Measurements from ENCODE around the gene GALNS.

GALNS gene

GRCh38 chr16:88855176-88855575, 1.6 kb downstream of the GALNS start:
- no peak for DNase-seq

DNA sequence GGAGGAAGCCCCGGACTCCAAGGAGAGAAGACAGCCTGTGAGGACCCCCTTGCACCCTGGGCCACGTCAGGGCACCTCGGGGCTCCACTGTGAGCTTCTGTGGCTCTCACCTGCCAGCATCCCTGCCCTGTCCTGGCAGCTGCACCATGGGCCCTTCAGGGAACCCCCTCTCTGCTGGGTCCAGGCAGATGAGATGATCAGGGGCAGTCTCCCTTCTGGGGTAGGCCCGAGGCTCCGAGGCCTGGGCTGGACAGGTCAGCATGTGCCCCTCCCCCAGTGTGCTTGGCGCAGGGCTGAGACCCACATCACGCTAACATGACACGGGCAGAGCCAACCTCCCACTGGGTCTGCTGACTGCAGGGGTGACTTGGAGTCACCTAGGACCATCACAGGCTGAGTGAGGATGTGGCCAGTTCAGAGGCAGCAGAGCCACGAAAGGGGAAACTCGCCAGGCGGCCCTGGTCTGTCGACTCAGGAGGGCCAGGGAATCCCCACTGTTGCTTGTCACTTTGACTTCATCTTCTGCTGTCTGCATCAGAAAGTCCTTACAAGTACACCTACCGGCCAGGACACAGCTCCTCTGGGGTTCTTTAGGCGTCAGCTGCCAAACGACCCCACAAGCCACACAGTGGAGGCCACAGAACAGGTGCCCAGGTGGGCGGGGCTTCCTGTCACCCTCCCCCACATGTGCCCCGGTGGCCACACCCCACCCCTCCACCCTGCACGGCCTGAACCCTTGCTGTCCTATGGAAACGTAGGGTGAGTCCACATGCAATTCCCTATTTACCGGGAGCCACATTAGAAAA, 2.2 kb downstream of the GALNS start:
- no peak for DNase-seq

GRCh38 chr16:88853325-88853941, 3.3 kb downstream of the GALNS start:
- no peak for DNase-seq

GRCh38 chr16:88851616-88852015, 5.1 kb downstream of the GALNS start:
- DNase-seq, result no peak

- DNase-seq, result no peak
These were observed 6.1 kb downstream of the GALNS start for GRCh38 chr16:88850531-88851199.

- no peak for DNase-seq
These were observed 8.2 kb downstream of the GALNS start for GRCh38 chr16:88848557-88848956.

DNA sequence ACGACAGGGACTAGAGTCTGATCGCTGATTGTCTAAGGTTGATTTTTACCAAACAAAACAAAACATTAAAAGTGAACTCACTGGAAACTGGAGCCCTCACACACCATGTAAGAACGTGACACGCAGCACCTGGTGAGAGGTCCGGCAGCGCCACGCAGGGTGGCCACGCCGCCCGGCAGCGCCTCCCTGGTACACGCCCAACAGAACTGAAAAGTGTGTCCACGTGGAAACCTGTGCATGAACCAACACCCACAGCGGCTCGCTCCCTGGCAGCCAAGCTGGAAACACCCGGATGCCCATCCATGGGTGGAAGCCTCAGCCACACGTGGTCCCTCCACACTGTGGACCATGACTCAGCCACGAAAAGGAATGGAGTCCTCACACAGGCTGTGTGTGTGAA, 9.1 kb downstream of the GALNS start:
- DNase-seq, result no peak

GRCh38 chr16:88846088-88846487, 10.7 kb downstream of the GALNS start:
- DNase-seq, result no peak

- DNase-seq, result no peak
These were observed 12.2 kb downstream of the GALNS start for GRCh38 chr16:88844419-88845036.

DNA sequence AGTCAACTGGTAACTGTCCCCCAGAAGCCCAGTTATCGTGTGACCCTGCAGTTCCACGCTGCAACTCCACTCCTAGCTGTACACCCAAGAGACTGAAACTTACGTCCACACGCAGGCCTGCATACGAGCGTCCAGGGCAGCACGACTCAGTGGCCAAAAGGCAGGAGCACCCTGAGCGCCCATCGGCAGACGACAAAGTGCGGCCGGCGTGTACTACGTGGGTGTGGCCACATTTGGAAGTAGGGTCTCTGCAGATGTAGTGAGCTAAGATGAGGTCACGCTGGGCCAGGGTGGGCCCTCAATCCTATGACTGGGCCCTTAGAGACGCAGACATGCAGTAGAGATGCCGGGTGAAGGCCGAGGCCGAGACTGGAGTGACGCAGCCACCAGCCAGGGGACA, 13.5 kb downstream of the GALNS start:
- DNase-seq, result no peak

- DNase-seq, result no peak
These were observed 13.9 kb downstream of the GALNS start for GRCh38 chr16:88842806-88843205.

DNA sequence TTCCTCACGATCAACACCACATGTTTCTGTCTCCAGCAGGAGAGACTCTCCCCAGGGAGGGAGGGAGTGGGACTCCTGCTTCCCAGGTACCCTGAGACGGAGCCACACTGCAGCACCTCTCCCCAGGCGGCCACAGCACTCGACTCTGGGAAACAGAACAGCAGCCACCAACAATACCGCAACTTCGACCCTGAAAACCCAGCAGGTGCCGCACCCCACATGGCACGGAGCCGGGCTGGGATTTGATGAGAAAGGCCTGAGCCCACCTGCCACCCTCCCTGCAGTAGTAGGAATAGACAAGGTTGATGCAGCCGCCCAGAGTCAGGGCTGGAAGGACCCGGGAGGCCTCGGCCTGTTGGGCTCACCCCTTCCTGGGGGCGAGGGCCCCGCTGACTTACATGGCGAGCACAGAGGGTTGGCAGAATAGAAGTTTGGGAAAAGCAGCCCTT, 14.4 kb downstream of the GALNS start:
- no peak for DNase-seq

DNA sequence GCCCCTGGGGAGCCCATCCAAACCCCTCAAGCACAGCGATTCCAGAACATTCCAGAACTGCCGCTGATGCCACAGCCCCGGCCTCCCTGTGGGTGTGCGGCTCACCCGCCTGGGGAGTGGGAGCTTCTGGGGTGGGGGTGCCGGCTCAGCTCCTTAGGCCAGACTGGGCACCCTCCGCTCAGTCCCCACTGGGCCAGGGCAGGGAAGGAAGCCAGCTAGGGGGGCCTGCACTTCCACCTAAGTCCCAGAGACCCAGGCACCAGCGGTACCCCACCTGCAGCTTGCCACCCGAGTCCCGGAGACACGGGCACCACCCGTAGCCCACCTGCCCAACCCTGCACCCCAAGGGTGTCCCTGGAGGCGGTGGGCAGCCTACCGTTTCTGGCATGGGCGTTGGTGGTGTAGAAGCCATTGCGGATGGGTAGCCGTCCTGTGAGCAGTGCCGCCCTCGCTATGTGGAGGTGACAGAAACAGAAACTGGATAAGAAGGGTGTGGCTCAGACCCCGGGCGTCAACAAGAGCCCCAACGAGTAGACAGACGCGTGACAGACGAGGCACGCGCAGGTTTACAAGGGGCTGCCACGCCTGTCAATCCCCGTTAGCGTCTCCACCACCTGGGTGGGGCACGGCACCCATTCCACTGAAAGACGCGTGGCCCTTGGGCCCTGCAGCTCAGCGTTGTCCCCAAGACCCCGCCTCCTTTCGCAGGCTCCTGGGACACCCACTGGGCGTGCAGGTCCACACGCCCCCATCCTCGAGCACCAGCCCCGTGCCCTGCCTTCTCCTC, 15.0 kb downstream of the GALNS start:
- DNase-seq, result no peak

- no peak for DNase-seq
These were observed 16.0 kb downstream of the GALNS start for GRCh38 chr16:88840600-88841215.

DNA sequence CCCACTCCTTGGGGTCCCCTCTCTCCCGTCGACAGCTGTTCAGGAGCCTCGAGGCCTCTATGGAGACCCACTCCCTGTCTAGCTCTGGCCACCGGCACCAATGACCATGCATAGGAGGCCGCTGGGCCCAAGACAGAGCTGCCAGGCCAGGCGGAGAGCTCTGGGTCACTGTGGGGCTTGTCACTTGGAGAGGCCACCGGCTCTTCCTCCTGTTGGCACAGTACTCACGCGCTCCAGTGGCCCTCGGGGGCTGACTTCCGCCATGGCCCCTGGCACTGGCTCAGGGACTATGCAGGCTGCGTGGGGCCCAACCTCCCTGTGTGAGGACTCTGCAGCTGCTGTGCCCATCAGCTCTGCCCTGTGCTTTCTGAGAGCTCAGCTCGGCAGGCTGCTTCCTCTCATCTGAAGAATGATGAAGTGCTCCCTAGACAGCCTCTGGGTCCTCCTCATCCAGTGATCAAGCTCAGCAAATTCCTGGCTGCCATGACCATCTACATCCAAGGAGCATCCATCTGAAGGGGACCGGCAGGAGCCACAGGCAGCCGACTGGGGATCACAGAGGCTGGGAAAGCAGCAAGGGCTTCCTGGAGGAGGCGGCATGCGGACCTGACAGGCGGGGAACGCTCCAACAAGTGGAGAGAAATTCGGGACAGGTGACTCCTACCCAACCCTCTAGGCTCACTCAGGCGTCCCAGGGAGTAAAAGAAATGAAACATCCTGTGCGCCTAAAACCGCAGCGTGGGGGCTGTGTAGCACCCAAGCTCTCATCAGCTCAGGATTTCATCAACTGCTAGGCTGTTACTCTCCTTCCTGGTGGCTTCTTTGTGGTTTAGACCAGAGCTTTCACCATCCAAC, 16.8 kb downstream of the GALNS start:
- no peak for DNase-seq

DNA sequence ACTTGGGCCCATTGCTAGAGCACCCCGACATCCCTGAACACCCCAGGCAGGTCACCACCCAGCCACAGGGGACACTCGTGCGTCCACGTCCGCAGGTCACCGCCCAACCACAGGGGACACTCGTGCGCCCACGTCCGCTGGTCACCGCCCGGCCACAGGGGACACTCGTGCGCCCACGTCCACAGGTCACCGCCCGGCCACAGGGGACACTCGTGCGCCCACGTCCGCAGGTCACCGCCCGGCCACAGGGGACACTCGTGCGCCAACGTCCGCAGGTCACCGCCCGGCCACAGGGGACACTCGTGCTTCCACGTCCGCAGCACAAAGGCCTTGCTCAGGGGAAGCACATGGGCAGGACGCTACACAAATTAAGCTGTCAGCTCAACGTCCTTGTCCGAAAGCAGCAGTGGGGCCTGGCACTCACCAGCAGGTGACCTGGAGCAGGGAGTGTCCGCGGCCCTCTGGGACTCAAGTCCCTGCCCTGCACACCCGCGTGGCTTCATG, 17.7 kb downstream of the GALNS start:
- DNase-seq, result no peak

DNA sequence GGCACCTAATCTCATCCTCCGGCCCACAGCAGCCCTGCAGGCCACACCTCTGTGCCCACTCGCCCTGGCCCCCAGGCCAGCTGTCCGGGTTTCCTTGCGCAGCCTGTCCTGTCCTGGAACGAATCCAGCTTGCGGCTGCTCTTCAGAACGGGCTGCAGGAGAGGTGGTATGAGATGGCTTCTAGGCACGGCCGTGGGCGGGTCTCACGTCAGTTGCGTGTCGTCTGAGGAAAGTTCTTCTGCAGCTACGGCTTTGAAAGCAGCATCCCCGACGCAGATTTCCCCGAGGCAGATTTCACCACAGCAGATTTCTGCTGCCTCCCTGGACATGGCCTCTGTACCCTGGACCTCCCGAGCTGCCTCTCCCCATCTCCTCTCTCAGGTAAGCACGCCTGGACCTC, 18.2 kb downstream of the GALNS start:
- DNase-seq, result no peak

GRCh38 chr16:88837806-88838205, 18.9 kb downstream of the GALNS start:
- no peak for DNase-seq

DNA sequence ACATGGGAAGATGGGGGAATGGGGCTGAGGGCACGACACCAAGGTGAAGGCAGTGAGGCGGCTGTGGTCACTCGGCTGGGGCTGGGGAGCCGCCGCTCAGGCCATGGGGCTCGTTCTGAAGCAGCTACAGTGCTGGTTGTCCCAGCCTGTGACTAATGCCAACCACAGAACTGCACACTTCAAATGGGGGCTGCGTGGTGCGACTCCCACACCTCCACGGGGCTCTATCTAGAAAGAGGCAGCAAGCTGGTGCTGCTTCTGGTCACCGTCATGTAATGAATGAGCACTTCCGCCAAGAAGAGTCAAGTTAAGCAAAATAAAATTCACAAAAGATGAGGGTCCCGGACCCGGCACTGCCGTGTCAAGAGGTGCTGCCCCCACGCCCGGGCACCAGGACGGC, 20.0 kb downstream of the GALNS start:
- DNase-seq, result no peak

- DNase-seq, result no peak
These were observed 20.9 kb downstream of the GALNS start for GRCh38 chr16:88835818-88836217.

DNA sequence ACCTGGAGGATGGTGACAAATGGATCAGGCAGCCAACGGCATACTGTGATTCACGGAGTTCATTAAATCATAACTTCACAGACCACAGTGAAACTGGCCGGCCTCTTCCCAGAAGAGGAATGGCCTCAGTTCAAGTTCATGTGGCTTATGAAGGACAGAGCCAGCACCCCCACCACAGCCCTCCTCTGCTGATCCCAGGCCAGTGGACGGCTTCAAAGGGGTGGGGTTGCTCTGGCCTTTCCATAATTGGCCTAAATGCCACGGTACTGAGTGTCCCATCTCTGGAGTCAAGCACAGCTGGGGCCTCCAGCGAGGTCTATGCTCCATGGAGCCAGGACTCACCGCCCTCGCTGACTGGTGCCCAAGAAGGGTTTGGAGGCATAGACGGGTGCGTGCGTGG, 21.4 kb downstream of the GALNS start:
- no peak for DNase-seq
